Raji (cell line): ENCODE results near the gene LGALS1.

Experiments
- POLR2A ChIP-seq: IDR thresholded peaks from 2 replicates; pipeline ENCODE4 v1.6.1; 2011; ENCODE audit warnings: low read depth, low read length, control low read depth; ENCODE audit not compliant: insufficient read depth

LGALS1 gene

DNA sequence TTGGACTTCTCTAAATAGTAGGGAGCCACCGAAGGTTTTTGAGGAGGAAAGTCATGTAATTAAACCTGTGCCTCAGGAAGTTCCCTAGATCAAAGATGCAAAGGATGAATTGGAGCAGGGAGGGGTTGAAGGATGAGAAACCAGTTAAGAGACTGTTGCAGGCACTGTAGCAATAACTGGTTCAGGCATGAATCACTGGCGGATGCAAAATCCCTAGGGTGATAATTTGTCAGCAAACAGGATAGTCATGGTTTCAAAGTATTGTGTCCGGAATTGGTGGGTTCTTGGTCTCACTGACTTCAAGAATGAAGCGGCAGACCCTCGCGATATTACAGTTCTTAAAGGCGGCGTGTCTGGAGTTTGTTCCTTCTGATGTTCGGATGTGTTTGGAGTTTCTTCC lies 41.3 kb downstream of the LGALS1 start:
- TF ChIP-seq POLR2A: no peak

DNA sequence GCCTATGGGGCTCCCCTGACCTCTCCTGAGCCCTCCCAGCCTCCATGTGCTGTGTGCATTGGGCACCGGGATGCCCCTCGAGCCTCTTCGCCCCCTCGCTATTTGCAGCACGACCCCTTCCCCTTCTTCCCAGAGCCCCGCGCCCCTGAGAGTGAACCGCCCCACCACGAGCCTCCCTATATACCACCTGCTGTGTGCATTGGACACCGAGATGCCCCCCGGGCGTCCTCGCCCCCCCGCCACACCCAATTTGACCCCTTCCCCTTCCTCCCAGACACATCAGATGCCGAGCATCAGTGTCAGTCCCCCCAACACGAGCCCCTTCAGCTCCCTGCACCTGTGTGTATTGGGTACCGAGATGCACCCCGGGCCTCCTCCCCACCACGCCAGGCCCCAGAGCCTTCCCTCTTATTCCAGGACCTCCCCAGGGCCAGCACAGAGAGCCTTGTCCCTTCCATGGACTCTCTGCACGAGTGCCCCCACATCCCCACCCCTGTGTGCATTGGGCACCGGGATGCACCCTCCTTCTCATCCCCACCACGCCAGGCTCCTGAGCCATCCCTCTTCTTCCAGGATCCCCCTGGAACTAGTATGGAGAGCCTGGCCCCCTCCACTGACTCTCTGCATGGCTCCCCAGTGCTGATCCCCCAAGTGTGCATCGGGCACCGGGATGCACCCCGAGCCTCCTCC lies 50.3 kb downstream of the LGALS1 start:
- no peak for TF ChIP-seq POLR2A

DNA sequence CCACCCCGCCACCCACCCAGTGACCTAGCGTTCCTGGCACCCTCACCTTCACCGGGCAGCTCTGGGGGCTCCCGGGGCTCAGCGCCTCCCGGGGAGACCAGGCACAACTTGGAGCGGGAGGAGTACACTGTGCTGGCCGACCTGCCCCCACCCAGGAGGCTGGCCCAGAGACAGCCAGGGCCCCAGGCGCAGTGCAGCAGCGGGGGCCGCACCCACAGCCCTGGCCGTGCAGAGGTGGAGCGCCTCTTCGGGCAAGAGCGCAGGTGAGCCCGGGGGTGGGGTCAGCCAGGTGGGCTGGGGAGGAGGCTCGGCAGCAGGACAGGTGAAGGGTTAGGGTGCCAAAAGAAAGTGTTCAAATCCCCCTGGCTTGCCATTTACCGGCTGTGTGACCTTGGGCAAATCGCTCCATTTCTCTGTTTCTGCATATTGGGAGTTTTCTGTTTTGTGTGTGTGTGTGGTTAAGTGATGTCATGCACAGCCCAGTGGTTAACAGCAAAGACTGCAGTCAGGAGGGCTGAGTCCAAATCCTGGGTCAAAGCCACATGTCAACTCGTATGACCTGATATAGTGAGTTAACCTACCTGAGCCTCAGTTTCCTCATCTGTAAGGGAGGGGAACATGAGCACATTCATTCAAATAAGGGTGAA lies 50.9 kb downstream of the LGALS1 start:
- TF ChIP-seq POLR2A: no peak

DNA sequence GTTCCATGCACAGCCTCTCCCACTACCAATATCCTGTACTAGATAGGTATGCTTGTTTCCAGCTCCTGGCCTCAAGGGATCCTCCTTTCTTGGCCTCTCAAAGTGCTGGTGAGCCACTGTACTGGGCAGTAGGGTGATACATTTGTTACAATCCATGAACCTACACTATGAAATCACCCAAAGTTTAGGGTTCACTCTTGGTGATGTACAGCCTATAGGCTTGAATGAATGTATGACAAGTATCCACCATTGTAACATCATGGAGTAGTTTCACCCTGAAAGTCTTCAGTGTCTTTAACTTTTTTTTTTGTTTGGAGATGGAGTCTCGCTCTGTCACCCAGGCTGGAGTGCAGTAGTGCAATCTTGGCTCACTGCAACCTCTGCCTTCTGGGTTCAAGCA lies 53.2 kb downstream of the LGALS1 start:
- no peak for TF ChIP-seq POLR2A
